Stimulated activated CD8-positive, alpha-beta memory T cell treated with anti-CD3 and anti-CD28 coated beads, Interleukin-7, amount 100 ng/mL, for 4 hours (primary cell): ENCODE data around the gene ZNF736.
"Not testable (repeated sequence)": the region's sequence is repeated elsewhere in the genome, so short reads cannot be mapped to it uniquely, and the experiment has no call there.

Experiments
- DNase-seq, 2 donors: peaks; one replicate each; pipeline ENCODE4 v3.0.0-alpha.2; 2020; ENCODE audit warnings: low read depth in 2 of 2

Gene ZNF736

DNA sequence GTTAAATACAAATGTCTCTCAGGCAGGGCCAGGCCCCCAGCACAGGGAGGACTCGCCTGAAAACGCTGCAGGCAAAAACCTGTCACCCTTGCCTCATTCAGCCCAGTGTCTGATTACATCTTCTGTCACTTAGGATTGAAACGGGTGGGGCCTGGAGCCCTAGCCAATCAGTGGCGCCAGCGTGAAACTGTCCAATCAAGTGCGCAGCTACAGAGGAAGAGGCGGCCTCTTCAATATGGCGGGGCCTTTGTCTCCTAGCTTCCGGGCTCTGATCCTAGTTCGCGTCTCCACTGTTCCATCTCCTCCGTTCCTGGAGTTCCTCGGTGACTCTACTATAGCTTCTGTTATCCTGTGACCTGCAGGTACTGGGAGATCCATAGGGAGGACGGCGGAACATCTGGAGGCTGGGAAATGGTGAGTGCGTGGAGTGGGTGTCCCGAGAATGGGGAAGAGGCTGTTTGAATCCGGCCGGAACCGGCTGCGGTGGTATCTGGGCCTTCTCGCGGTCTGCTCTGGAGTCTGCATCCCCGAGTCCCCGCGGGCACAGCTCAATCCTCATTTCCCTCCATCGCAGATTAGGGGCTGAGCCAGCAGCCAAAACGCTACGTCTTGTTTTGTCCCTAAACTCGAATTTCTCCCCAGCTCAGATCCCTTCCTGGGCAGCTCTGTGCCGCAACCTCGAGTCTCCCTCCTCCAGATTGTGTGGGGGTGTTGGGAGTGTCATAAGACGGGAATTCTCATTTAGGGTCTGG is at the start of gene ZNF736:
Gene ZNF736, plus strand, starts transcription at position 222 of the 752 bp plus-strand sequence. Its CDS starts 190 bp downstream, at position 412.
- DNase-seq: peak; percentile 78 to 79

DNA sequence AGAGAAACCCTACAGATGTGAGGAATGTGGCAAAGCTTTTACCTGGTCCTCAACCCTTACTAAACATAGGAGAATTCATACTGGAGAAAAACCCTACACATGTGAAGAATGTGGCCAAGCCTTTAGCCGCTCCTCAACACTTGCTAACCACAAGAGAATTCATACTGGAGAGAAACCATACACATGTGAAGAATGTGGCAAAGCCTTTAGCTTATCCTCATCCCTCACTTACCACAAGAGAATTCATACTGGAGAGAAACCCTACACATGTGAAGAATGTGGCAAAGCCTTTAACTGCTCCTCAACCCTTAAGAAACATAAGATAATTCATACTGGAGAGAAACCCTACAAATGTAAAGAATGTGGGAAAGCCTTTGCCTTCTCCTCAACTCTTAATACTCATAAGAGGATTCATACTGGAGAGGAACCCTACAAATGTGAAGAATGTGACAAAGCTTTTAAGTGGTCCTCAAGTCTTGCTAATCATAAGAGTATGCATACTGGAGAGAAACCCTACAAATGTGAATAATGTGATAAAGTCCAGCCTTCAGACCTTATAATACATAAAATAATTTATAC is 47.3 kb upstream of the ZNF736 start:
- no peak for DNase-seq

DNA sequence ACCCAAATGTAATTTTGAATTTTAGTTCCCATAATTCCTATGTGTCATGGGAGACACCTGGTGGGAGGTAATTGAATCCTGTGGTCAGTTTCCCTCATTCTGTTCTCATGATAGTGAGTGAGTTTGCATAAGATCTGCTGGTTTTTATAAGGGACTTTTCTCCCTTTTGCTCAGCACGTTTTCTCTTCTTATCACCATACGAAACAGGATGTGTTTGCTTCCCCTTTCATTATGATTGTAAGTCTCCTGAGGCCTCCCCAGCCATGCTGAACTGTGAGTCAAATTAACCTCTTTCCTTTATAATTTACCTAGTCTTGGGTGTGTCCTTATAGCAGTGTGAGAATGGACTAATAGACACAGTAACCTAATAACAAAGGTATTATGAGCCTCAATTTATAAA is 36.1 kb upstream of the ZNF736 start:
- no peak for DNase-seq

DNA sequence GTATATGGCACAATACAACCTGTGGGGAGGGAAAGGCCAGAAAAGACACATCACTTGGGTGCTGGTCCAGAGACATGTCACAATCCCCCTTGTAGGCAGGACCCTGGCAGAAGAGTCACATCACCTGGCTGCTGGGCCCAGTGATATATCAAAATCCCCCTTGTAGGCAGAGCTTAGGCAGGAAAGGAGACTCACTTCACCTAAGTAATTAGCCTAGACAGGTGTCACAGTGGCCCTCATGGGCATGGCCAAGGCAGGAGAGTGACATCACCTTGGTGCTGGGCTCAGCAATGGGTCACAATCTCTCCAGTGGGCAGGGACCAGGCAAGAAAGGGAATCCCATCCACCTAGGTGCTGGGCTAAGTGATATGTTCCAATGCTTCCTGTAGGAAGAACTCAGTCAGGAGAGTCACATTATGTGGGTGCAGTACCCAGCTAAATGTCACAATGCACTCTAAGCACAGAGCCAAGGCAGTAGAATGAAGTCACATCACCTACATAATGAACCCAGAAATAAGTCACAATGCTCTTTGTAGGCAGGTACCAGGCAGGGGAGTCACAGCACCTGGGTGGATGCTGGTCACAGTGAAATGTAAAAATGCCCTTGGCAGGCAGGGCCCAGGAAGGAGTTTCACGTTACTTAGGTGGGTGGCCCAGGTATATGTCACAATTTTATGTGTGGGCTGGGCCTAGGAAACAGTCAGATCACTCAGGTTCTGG is 18.9 kb upstream of the ZNF736 start:
- DNase-seq: no peak

DNA sequence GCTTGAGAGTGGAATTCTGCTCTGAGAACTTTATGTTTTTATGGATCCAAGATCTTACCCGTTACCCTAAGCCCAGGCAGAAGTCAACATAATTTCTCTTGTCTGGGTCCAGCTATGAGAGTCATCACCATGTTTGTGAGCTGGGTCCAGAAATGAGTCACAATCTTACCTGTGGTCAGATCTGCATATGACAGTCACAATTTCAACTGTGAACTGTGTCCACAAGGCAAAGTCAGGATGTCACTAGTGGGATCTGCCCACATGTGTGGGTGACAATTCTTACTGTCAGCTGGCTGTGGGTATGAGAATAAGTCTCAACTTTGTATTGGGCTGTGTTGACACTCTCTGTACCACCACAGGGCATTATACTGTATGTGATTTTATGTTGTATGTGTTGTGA is 16.3 kb upstream of the ZNF736 start:
- not testable (repeated sequence) for DNase-seq

DNA sequence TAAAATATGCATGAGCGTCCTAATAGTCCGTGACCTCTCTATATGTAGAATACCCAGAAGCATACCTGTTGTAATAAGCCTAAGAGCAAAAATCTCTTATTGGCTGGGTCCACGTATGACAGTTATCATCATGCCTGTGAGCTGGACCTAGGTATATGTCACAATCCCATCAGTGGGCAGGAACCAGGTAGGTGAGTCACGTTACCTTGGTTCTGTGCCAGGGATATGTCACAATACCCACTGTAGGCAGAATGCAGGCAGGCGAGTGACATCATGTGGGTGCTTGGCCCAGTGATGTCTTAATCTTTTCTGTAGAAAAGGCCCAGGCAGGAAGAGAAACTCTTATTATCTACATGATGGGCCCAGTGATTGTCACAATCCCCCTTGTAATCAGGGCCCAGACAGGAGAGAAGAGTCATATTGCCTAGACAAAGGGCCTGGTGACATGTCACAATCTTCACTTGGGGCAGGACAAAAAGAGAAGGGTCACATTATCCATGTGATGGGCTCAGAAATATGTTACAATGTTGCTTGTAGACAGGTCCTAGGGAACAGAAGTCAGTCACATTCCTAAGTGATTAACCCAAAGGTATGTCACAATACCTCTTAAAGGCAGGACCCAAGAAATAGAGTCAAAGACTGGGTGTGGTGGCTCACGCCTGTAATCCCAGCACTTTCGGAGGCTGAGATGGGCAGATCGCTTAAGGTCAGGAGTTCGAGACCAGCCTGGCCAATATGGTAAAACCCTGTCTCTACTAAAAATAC is 12.9 kb upstream of the ZNF736 start:
- no peak for DNase-seq

DNA sequence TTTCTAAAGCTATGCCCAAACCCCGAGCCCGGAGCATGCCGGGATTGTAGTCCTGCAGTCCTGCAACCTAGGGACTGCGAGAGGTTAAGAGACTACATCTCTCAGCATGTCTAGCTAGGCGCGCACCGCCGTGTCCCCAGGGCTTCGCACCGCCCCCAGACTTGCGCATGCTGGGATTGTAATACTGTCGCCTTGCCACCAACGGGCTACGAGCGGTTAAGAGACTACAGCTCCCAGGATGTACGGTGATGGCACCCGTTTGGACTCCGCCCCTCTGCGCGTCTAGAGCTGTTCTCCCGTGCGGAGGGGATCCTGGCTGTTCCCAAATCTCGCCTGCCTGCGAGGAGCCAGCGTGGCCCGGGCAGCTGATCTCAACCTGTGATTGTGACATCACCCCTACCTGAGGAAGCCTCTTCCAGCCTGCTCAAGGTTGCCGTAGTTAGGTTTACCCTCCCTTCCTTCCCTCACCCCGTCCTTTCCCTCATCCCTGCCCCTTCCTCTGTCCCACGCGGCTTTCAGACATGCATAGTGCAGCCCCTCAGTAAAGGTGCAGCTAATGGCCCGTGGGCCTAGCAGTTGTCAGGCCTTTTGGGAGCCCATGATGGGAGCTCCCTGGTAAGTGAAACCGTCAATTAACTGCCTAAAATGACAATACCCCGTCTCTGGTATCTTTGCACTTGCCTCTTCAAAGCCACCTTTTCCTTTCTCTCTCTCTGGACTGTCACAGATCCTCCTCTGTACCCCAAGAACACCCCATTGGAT is 6.3 kb upstream of the ZNF736 start:
- peak; percentile 91 to 93 for DNase-seq

DNA sequence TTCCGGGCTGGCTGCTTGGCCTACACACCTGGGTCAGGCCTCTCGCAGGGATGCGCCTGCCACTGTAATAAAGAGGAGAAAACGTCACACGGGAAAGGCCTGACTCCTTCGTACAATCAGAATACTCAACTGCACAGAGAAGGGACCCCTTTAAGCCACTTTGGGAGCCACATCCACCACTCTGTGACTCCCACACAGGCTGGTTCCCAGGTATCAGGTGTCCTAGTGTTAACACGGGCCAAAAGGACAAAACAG is 5.8 kb upstream of the ZNF736 start:
- DNase-seq: no peak

DNA sequence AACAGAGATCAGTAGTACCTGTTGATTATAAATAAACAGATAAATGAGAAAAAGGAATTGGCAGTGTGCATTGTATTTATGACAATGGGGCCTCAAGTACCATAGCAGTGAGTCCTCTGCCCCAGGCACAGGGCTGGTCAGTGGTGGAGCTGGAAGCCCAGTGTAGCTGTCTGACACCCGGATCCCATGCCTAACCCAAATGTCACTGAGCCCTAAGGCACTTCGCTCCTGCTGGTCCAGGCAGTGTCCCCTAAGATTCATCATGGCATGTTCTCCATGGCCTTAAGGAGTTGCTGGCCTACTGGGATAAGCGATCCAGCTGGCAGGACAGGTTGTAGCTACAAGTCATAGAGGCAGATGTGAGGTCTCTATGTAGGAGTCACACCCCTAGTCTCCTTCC is 3.3 kb upstream of the ZNF736 start:
- DNase-seq: no peak

DNA sequence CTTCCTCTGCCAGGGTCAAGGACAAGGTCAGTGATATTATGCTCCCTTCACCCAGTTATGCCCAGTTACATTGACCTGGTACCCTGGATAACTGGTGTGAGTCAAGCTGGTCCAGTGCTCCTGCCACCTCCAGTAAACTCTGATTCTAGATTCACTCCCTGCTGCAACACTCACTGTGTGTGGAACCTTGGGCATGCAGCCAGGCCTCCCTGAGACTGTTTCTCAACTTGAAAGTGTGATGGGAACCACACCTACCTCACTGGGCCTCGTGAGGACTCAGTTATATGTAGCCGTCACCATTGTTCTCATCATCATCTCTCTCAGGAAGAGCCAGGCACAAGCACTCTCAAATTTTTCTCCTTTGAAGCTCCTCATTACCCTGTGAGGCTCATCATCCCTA is 935 bp upstream of the ZNF736 start:
- no peak for DNase-seq

DNA sequence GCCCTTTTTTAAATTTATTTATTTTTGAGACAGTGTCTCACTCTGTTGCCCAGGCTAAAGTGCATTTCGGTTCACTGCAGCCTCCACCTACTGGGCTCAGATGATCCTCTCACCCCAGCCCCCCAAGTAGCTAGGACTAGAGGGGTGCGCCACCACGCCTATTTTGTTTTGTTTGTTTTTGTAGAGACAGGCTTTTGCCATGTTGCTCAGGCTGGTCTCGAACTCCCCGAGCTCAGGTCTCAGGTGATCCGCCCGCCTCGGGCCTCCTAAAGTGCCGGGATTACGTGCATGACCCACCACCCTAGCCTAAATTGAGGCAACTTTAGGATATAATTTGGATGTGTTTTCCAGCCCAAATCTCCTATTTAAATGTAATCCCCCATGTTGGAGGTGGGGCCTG is 805 bp downstream of the ZNF736 start:
- DNase-seq: no peak

DNA sequence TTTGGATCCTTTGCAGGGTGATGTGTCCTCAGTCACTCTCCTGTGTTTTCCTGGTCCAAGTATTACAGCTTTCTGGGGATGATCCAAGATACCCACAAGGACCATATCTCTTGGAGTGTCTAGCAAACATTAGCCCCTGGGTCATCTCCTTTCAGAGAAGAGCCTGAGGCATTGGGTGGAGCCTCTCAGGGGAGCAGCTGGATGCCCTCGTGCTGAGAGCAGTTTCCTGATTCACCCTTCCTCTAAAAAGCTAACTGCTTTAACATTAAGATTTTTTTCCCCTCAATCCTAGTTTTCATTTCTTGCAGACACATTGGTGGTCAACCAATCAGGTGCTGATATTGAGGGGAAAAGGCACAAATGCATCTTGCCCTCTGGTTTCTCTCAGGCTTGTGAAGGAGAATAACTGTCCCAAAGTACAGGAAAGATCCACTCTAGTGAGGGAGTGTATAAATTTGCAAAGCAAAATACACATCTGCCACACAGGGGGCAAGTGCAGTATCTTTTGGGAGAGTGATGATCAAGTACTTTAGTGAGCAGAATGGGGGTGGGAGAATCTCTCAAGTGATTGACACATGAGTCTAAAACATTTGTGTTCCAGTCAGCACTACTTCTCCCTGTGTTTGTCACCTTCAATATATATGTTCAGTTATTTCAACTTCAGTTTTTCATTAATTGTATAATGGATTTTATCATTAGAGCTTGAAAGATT is 2.4 kb downstream of the ZNF736 start:
- DNase-seq: not testable (repeated sequence)

DNA sequence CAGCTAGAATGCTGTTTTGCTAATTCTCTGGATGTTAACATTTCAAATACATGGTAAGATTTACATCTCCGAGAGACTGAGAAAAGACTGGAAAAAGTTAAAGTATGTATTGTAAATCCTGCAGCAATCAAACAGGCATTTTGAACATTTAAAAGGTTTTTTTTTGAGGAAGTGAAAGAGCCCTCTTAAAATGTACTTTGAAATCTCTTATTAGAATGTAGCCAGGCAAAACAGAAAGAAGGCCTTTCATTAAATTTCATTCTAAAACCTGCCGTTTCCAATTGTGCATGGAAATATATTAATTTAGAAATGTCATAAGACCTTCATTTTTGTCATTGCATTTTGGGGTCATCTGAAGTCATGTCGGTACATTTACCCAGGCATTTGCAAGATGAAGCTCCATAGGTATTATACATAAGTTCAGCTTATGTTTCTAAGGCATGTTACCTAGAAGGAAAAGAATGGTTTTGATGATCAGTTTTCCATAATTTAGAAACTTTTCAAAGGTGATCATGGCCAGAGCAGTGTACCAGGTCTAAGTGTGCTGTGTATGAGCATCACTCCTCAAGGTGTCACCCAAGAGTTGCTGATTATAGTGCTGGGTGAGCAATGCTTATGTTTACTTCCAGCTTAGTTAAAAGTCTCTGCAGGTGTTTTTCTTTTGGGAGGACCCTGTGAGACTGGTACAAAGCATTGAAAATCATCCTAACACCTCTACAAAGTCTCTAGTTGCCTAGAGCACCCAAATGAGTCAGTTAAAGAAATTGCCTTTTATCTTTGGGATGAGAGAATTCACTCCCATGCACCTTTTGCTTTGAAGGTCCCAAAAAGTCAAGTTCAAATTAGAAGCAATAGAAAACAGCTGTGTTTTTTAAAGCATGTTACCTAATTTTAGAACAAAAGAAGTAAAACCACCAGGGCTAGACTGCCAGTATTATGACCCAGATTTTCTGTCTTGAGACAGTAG is 7.1 kb downstream of the ZNF736 start:
- DNase-seq: no peak

DNA sequence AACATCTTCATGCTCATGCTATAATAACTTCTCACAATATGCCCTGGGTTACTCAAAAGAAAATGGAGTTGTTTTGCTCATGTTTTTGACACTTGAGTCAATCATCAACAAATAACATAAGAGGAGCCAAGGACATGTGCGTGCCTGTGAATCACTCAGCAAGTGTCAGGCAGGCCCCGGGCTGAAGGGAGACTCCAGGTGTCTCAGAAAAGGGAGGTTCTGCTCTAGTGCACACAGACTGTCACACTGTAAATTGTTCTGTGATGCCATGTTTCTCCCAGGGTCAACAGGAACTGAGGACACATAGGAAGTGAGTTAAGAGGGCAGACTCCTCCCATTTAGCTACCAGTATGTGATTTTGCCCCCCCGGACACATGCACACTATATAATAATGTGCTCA is 10.4 kb downstream of the ZNF736 start:
- not testable (repeated sequence) for DNase-seq

DNA sequence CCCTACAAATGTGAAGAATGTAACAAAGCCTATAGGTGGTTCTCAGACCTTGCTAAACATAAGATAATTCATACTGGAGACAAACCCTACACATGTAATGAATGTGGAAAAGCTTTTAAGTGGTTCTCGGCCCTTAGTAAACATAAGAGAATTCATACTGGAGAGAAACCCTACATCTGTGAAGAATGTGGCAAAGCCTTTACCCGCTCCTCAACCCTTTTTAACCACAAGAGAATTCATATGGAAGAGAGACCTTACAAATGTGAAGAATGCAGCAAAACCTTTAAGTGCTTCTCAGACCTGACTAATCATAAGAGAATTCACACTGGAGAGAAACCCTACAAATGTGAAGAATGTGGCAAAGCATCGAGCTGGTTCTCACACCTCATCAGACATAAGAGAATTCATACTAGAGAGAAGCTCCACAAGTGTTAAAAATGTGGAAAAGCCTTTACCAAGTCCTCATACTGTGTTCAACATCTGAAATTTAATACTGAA is 35.0 kb downstream of the ZNF736 start:
- DNase-seq: not testable (repeated sequence)

DNA sequence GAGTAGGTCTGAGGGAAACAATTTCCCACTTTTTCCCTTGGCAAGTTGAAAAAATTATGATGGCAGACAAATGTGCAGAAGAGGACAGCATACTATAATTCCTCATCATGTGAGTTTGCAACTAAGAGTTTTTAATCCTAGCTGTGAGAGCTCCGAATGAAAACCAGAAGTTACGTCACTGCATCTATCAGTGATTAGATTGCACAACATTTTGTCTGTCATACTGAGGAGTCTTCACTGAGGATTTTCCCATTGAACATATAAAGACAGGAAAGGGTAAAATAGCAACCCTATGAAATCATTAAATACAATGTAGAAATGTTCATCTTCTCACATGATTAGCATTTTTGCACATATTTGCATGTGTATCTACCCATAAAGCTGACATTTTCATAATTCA is 45.8 kb downstream of the ZNF736 start:
- no peak for DNase-seq

DNA sequence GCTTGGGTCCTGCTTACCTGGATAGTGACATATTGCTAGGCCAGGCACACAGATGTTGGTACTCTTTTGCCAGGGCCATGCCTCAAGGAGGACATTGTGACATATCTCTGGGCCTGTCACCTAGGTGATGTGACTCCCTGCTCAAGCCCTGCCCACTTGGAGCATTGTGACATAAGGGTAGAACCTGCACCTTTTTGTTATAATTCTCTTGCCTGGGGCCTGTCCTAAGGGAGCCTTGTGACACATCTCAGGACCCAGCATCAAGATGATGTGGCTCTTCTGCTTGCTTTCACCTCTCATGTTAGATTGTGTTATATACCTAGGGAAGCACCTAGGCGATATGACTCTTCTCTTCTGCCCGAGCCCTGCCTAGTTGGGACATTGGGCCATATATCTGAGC is 57.4 kb downstream of the ZNF736 start:
- DNase-seq: no peak

DNA sequence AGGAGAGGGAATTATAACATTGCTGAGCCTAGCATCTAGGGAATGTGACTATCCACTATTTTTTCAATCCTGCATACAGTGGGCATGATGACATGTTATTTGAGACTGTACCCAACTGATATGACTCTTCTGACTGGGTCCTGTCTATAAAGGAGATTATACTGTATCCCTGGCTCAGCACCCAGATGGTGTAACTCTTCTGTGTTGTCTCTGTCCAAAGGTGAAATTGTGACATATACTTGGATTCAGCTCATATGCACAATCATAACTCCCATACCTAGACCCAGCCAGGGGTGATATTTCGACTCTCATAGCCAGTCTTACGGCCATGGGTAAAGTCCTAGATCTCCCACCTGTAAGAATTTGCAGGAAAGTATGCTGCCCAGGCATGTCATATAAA is 59.3 kb downstream of the ZNF736 start:
- DNase-seq: no peak

DNA sequence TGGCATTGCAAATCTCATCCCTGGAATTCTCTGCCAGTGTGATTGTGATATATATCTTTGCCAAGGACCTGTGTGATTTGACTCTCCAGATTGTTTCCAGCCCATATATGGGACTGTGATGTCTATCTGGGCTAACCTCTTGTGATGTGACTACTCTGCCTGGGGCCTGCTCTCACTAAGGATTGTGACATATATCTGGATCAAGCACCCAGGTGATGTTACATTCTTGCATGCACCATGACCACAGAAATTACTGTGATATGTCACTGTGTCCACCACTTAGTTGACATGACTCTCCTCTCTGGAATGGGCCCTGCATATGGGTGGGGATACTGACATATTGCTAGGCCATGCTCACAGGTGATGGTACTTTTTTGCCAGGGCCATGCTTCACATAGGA is 86.6 kb downstream of the ZNF736 start:
- DNase-seq: no peak
